Suprapubic skin (tissue), 4 donors: ENCODE measurements around the gene LRRC8C. TPM values are rescaled to one million over a fixed set of nuclear protein-coding genes. Genes with fewer than 3 reads are reported as not detected.

Source experiments
- DNase-seq, 2 donors: peaks; one replicate each; pipeline ENCODE4 v3.0.0-alpha.2; 2019; ENCODE audit warnings: low spot score in 2 of 2
- H3K27ac ChIP-seq: fragments of 200-600 bp; sonication (generic); one replicate; pipeline ENCODE4 v1.5.1; 2019
- H3K27me3 ChIP-seq: fragments of 200-600 bp; sonication (generic); one replicate; pipeline ENCODE4 v1.5.1; 2019
- H3K36me3 ChIP-seq: fragments of 200-600 bp; sonication (generic); one replicate; pipeline ENCODE4 v1.5.1; 2019
- H3K4me1 ChIP-seq: fragments of 200-600 bp; sonication (generic); one replicate; pipeline ENCODE4 v1.5.1; 2019
- H3K4me3 ChIP-seq: fragments of 200-600 bp; sonication (generic); one replicate; pipeline ENCODE4 v1.5.1; 2019; ENCODE audit warnings: mild to moderate bottlenecking
- H3K9me3 ChIP-seq: fragments of 200-600 bp; sonication (generic); one replicate; pipeline ENCODE4 v1.5.1; 2019
- EP300 ChIP-seq: sonication (generic); formaldehyde crosslinking; IDR thresholded peaks from one replicate; pipeline ENCODE4 v1.6.1; 2017; ENCODE audit warnings: antibody characterized with exemption
- POLR2A ChIP-seq, 2 donors: fragments of 450-650 bp; IDR thresholded peaks; one replicate each; pipeline ENCODE4 v1.6.1; 2017; ENCODE audit warnings: antibody characterized with exemption in 2 of 2, mild to moderate bottlenecking in 2 of 2, moderate library complexity in 2 of 2
- POLR2AphosphoS5 ChIP-seq, 3 donors: sonication (generic); formaldehyde crosslinking; IDR thresholded peaks; one replicate each; pipeline ENCODE4 v1.6.1; 2017; ENCODE audit warnings: antibody characterized with exemption in 3 of 3
- WGBS: methylation state at CpG from one replicate; pipeline ENCODE4 v1.1.5; 2018; 5-methylcytosine and 5-hydroxymethylcytosine counted together
- total RNA-seq, 4 donors: library from RNA; depleted of rRNA; stranded (reverse); fragments of >200 nt; gene quantifications; one replicate each; pipeline ENCODE4 v1.1.0, GENCODE V29; 2016
- TF ChIP-seq, protein P1 (sequence below), 2 donors: fragments of 200-600 bp in 1 of 2; fragments of 450-650 bp in 1 of 2; sonication (generic) in 1 of 2; IDR thresholded peaks; one replicate each; pipeline ENCODE4 v1.5.1; 2016 to 2019; ENCODE audit warnings: antibody characterized with exemption in 2 of 2, mild to moderate bottlenecking in 1 of 2, moderate library complexity in 1 of 2

Gene LRRC8C
- total RNA-seq, 4 donors from 2014 or later: 6.2 to 10.4 (median 9.1) TPM

DNA sequence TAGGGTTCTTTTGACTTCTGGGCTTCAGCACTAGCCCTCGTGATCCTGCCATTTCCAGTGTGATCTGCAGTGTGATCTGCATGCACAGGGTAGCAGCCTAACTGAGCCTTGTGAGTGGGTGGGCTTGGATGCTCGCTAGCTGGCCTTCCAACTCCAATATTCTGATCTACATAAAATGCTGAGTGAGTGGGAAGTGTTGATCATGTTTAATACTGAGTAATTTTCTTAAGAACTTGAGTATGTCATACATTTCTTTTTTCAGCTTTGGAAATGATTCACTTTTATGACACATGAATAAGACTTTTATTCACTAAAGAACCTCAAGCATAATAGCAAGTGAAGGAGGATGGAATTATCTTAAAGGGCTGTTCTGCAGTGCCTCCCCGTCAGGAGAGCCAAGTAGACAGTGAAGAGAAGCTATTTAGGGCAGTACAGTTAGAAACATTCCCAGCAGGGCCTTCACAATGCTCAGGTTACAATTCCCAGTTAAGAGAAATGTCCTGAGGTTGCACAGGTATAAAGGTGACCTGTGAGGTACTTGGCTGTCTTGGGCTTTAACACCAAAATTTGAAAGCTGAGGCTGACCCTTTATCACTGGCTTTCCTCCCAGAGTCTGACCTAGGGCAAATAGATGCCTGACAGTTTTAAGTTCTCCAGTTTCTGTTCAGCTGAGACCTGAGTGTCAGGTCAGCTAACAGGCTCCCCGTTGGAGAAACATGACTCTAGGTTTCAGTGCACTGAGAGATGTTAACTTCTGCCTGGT is 29.1 kb upstream of the LRRC8C start:
- Histone ChIP-seq H3K4me3 (no peak overlapping the region), H3K27ac (peak overlapping the region; percentile 16), H3K36me3 (no peaks in the 10 kb centered on the region), H3K27me3 (no peaks in the 10 kb centered on the region), H3K4me1 (peaks cover 18% of the 10 kb centered on the region), H3K9me3 (no peaks in the 10 kb centered on the region)
- no peak for DNase-seq
- TF ChIP-seq, protein P1, sequence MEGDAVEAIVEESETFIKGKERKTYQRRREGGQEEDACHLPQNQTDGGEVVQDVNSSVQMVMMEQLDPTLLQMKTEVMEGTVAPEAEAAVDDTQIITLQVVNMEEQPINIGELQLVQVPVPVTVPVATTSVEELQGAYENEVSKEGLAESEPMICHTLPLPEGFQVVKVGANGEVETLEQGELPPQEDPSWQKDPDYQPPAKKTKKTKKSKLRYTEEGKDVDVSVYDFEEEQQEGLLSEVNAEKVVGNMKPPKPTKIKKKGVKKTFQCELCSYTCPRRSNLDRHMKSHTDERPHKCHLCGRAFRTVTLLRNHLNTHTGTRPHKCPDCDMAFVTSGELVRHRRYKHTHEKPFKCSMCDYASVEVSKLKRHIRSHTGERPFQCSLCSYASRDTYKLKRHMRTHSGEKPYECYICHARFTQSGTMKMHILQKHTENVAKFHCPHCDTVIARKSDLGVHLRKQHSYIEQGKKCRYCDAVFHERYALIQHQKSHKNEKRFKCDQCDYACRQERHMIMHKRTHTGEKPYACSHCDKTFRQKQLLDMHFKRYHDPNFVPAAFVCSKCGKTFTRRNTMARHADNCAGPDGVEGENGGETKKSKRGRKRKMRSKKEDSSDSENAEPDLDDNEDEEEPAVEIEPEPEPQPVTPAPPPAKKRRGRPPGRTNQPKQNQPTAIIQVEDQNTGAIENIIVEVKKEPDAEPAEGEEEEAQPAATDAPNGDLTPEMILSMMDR (IDR thresholded peaks at IDR 0.05): no peak
- TF ChIP-seq POLR2AphosphoS5 (IDR thresholded peaks at IDR 0.05) (no peak), EP300 (no peak), POLR2A (IDR thresholded peaks at IDR 0.05) (no peak)
- 57% methylated on average over 4 of the region's 4 CpGs for WGBS

DNA sequence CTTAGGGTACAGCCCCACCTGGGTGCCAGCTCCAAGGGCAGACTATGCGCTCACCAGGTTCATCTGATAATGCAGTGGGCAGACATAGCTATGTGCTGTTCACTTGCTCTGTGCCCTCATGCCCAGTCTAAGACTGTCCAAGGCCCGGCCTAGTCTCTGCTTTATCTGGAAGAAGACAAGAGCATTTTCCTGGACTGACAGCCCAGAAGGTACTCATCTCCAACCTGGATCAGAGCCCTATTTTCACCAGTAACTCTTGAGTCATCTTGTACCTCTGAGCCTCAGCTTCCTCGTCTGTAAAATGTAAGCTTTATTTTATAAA is 28.5 kb upstream of the LRRC8C start:
- peaks cover 23% of the 10 kb centered on the region for H3K4me1 ChIP-seq
- no peaks in the 10 kb centered on the region for H3K9me3 ChIP-seq
- no peak overlapping the region for H3K4me3 ChIP-seq
- TF ChIP-seq, protein P1 (IDR thresholded peaks at IDR 0.05): no peak
- no peak for TF ChIP-seq POLR2AphosphoS5 (IDR thresholded peaks at IDR 0.05)
- TF ChIP-seq POLR2A (IDR thresholded peaks at IDR 0.05): no peak
- TF ChIP-seq EP300: no peak
- H3K27ac ChIP-seq: no peak overlapping the region
- H3K27me3 ChIP-seq: no peaks in the 10 kb centered on the region
- no peaks in the 10 kb centered on the region for H3K36me3 ChIP-seq
- 85% methylated on average over 3 of the region's 3 CpGs for WGBS
- DNase-seq: no peak

DNA sequence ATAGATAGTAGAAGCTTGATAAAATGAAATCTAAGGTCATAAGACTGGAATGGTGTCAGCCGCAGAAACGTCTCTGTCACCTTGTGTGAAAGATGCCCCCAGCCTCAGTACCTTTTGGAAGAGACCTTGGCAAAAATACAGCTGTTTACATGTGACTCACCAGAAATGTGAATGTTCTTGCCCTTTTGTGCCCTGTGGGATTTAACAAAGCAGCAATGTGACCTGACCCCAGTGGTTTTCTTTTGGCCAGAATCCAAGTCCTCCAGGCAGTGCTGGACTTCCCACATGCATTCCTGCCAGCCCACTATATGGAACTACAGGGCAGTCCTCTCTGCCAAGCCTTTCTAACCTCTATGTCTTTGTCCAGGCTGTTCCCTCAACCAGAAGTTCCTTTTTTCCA is 27.2 kb upstream of the LRRC8C start:
- H3K4me3 ChIP-seq: no peak overlapping the region
- no peaks in the 10 kb centered on the region for H3K27me3 ChIP-seq
- H3K9me3 ChIP-seq: no peaks in the 10 kb centered on the region
- no peak for TF ChIP-seq POLR2A (IDR thresholded peaks at IDR 0.05)
- TF ChIP-seq, protein P1 (IDR thresholded peaks at IDR 0.05): no peak
- TF ChIP-seq POLR2AphosphoS5 (IDR thresholded peaks at IDR 0.05): no peak
- no peak for TF ChIP-seq EP300
- H3K4me1 ChIP-seq: peaks cover 36% of the 10 kb centered on the region
- no peak overlapping the region for H3K27ac ChIP-seq
- no peak for DNase-seq
- WGBS: 74% methylated on average over 2 of the region's 2 CpGs
- H3K36me3 ChIP-seq: no peaks in the 10 kb centered on the region

DNA sequence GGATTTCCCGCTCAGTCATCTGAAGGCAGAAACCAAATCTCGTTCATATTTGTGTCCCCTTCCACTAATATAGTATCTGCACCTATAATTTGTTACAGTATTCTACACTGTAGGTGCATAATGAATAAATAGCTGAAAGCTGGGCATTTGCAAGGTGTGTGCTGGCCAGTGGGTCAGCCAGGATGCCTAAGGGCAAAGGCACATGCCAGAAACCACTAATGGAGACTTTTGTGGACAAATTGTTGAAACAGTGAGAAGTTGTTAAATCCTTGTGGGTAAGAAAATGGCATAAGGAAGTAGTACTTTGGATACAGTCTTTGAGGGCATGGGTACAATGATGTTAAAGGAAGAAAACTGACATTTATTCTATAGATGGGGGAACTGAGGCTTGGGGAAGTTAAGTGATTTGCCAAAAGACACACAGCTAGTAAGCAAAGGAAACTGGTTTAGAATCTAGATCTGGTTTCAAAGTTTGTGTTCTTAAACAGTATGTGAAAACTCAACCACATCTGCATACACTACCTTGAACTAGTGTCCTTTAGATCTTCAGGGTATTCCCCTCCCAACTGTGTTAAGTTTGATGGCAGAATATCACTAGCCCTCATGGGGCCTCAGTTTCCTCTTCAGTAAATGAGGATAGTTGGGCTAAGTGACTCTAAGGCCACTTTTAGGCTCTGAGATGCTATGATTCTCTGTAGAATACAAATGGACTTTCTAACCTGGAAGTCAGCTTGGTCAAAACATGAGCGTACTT is 26.5 kb upstream of the LRRC8C start:
- H3K4me1 ChIP-seq: peaks cover 36% of the 10 kb centered on the region
- 94% methylated on average over 3 of the region's 3 CpGs for WGBS
- DNase-seq: no peak
- no peak overlapping the region for H3K4me3 ChIP-seq
- no peaks in the 10 kb centered on the region for H3K27me3 ChIP-seq
- no peaks in the 10 kb centered on the region for H3K9me3 ChIP-seq
- TF ChIP-seq POLR2A (IDR thresholded peaks at IDR 0.05) (no peak), POLR2AphosphoS5 (IDR thresholded peaks at IDR 0.05) (no peak), EP300 (no peak)
- TF ChIP-seq, protein P1 (IDR thresholded peaks at IDR 0.05): no peak
- no peaks in the 10 kb centered on the region for H3K36me3 ChIP-seq
- no peak overlapping the region for H3K27ac ChIP-seq

DNA sequence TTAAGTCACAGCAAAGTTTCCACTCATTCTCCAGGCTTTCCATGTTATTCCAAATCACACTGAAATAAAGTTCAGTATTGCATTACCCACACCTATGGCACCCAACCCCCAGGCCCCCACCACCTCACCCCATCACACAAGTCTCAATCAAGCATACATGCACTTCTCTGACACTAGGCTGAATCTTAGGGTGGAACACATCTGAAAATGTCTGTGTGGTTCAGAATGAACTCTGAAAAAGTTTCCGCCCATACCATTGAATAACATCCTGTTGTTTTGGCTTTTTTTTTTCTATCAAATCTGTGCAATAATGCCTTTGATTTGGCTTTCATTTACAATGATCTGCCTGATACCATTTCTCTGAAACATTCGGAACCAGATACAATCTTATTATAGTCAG is 25.8 kb upstream of the LRRC8C start:
- Histone ChIP-seq H3K4me1 (peaks cover 36% of the 10 kb centered on the region), H3K27me3 (no peaks in the 10 kb centered on the region), H3K36me3 (no peaks in the 10 kb centered on the region), H3K4me3 (no peak overlapping the region), H3K9me3 (no peaks in the 10 kb centered on the region), H3K27ac (no peak overlapping the region)
- TF ChIP-seq POLR2A (IDR thresholded peaks at IDR 0.05) (no peak), POLR2AphosphoS5 (IDR thresholded peaks at IDR 0.05) (no peak), EP300 (no peak)
- TF ChIP-seq, protein P1 (IDR thresholded peaks at IDR 0.05): no peak
- 71% methylated on average over 2 of the region's 2 CpGs for WGBS
- no peak for DNase-seq
